T-helper 2 cell treated with Interferon-gamma antibody and Interleukin-4, amounts not matched to agents 5 μg/mL and 100 μg/mL, for 36 hours (primary cell): ENCODE measurements around the gene PGD.
"Not testable (repeated sequence)": the region's sequence is repeated elsewhere in the genome, so short reads cannot be mapped to it uniquely, and the experiment has no call there.

Experiments
- DNase-seq: peaks from one replicate; pipeline ENCODE4 v3.0.0; 2021; ENCODE audit warnings: low spot score
- H3K27ac Mint-ChIP-seq: one replicate; pipeline ENCODE4 v1.8.0; 2021; ENCODE audit warnings: mild to moderate bottlenecking, mixed read lengths
- H3K27me3 Mint-ChIP-seq: one replicate; pipeline ENCODE4 v1.8.0; 2021; ENCODE audit warnings: low read depth, mixed read lengths
- H3K36me3 Mint-ChIP-seq: one replicate; pipeline ENCODE4 v1.8.0; 2021; ENCODE audit warnings: low read depth, mixed read lengths
- H3K4me1 Mint-ChIP-seq: one replicate; pipeline ENCODE4 v1.8.0; 2021; ENCODE audit warnings: low read depth, mixed read lengths
- H3K4me3 Mint-ChIP-seq: one replicate; pipeline ENCODE4 v1.8.0; 2022; ENCODE audit warnings: mild to moderate bottlenecking, moderate library complexity, mixed read lengths
- H3K9me3 Mint-ChIP-seq: one replicate; pipeline ENCODE4 v1.8.0; 2021; ENCODE audit warnings: mixed read lengths

Gene PGD

GRCh38 chr1:10457462-10457861 is 58.6 kb downstream of the PGD start:
- H3K27me3 Mint-ChIP-seq, result not testable (repeated sequence)

GRCh38 chr1:10457875-10458274 is 59.0 kb downstream of the PGD start:
- Mint-ChIP-seq H3K4me1 (peaks cover 7% of the 10 kb centered on the region), H3K27ac (no peak overlapping the region), H3K36me3 (peaks cover 23% of the 10 kb centered on the region), H3K9me3 (no peaks in the 10 kb centered on the region), H3K27me3 (no peaks in the 10 kb centered on the region), H3K4me3 (no peak overlapping the region)
- DNase-seq, result no peak

More at GRCh38 chr1:10457462-10457861, 58.6 kb downstream of the PGD start:
- H3K4me3 Mint-ChIP-seq, H3K27ac Mint-ChIP-seq, DNase-seq, H3K9me3 Mint-ChIP-seq, H3K4me1 Mint-ChIP-seq: not testable (repeated sequence)
- H3K36me3 Mint-ChIP-seq, result peaks cover 19% of the 10 kb centered on the region

DNA sequence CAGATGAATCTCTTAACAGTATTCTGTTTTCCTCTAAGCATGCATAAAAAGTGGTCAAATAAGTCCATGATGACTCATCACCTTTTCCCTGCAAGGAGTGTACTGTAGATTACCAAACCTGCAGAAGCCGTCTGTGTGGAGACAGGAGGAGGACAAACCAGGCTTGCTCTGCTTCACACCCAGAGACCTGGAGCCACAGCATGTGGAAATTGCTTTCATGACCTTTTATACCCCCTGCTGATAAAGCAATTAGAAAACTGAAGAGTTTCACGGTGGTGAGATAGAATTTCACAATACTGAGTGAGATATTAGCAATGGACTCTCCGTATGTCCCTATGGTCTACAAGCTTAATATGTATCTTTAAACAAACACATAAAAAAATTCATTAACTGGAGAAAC is 60.3 kb downstream of the PGD start:
- H3K36me3 Mint-ChIP-seq, result peaks cover 30% of the 10 kb centered on the region
- H3K27ac Mint-ChIP-seq, result no peak overlapping the region
- no peaks in the 10 kb centered on the region for H3K9me3 Mint-ChIP-seq
- H3K27me3 Mint-ChIP-seq, result no peaks in the 10 kb centered on the region
- H3K4me1 Mint-ChIP-seq, result peaks cover 7% of the 10 kb centered on the region
- no peak overlapping the region for H3K4me3 Mint-ChIP-seq
- DNase-seq, result no peak

GRCh38 chr1:10467078-10467477 is 68.2 kb downstream of the PGD start:
- Mint-ChIP-seq H3K9me3 (no peaks in the 10 kb centered on the region), H3K36me3 (peaks cover 31% of the 10 kb centered on the region), H3K27ac (no peak overlapping the region), H3K27me3 (no peaks in the 10 kb centered on the region), H3K4me3 (no peak overlapping the region), H3K4me1 (peaks cover 9% of the 10 kb centered on the region)
- no peak for DNase-seq

- H3K4me1 Mint-ChIP-seq, result peaks cover 18% of the 10 kb centered on the region
- no peak for DNase-seq
- H3K27ac Mint-ChIP-seq, result no peak overlapping the region
- peaks cover 14% of the 10 kb centered on the region for H3K36me3 Mint-ChIP-seq
- no peak overlapping the region for H3K4me3 Mint-ChIP-seq
- H3K9me3 Mint-ChIP-seq, result no peaks in the 10 kb centered on the region
- no peaks in the 10 kb centered on the region for H3K27me3 Mint-ChIP-seq
Measured at GRCh38 chr1:10470043-10470442, 71.2 kb downstream of the PGD start.
